ENCODE measurements around the gene GNB1.
"Not testable (repeated sequence)": the region's sequence is repeated elsewhere in the genome, so short reads cannot be mapped to it uniquely, and the experiment has no call there.

GNB1 gene

DNA sequence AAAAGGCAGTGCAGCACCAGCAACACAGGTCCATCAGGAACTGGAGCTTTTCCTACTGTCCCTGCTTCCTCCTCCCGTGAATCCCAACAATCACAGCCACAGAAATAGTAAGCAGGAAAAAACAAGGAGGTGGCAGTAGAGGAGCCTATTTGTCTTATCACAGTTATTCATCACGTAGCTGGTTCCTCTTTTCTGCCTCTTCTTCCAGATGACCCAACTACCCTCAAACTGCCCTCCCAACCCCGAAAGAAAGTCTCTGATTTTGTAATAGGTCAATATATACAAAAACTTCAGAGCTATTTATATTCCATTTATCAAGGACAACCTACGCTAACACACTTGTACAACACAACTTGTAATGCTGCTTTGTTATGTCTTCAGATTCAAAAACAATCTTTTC, 21.4 kb downstream of the GNB1 start:
- no peak for DNase-seq
- intact Hi-C loops (cut with DNase I): no loop called here

DNA sequence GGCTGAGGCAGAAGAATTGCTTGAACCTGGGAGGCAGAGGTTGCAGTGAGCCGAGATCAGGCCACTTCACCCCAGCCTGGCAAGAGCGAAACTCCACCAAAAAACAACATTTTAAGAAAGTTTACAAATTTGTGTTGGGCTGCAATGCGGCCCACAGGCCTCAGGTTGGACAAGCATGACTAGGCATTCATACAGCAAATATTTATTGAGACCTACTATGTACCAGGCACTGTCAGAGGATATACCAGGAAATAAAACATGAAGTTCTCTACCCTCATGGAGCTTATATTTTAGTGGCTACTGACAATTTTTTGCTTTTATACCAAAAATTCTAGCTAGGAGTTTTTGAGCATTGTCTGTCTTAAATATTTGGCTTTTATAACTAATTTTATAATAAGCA, 23.7 kb downstream of the GNB1 start:
- intact Hi-C loops (cut with DNase I): no loop called here
- DNase-seq: no peak

DNA sequence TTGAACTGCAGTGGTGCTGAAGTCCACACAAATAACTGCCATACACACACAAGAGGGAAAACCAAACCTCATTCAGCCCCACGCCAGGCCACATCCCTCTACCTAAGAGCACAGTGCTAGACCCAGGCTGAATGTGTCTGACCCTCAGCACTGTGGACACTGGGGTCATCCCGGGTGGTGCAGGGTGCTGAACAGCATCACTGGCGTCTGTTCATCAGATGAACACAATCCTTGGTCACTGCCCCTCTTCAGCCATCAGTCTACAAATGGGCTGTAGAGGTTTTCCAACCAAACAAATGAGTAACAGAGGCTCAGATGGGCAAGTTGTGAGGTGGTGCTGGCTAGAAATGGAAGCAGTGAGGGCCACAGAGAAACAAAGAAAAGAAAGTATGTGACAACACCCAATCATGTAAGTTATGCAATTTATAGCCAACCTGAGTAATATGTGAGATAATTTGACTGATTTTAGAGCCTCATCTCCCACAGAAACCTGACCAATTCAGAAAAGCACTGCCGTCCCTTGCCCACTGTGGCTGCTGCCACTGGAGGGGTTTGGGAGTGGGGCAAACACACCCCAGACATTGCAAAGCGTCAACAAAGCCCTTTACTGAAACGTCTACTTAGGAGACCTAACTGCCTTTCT, 27.9 kb downstream of the GNB1 start:
- intact Hi-C loops (cut with DNase I): no loop called here
- DNase-seq: peak in 1 of 10 donors; percentile 12

DNA sequence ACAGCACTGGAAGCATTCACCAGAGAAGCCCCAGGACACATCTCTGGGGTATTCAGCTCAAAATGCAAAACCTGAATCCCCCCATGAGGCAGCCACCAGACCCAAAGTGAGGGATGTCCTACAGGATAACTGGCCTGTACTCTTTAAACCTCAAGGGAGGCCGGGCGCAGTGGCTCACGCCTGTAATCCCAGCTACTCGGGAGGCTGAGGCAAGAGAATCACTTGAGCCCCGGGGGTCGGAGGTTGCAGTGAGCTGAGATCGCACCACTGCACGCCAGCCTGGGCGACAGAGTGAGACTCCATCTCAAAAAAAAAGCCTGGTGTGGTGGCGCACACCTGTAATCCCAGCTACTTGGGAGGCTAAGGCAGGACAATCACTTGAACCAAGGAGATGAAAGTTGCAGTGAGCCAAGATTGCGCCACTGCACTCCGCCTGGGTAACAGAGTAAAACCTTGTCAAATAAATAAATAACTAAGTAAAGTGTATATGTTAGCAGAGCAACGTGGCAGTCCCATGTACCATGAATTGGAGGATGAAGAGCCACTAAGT, 29.1 kb downstream of the GNB1 start:
- peak in 1 of 10 donors; percentile 34 for DNase-seq
- intact Hi-C loops (cut with DNase I): not testable (repeated sequence)

DNA sequence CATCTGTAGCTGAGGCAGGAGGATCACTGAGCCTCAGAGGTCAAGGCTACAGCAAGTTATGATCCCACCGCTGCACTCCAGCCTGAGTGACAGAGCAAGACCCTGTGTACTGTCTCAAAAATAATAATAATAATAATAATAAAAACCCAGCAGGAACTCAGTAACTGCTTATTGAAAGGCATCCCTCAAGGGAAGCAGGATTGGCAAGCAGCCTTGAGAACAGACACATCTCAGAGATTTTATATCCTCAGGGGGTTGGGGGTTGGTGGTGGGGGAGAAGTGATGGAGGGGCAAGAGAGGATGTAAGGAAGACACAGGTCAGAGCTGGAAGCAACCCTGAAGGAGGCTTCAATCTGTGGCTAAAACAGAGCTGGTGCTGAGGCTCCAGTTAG, 29.6 kb downstream of the GNB1 start:
- intact Hi-C loops (cut with DNase I): no loop called here
- no peak for DNase-seq

DNA sequence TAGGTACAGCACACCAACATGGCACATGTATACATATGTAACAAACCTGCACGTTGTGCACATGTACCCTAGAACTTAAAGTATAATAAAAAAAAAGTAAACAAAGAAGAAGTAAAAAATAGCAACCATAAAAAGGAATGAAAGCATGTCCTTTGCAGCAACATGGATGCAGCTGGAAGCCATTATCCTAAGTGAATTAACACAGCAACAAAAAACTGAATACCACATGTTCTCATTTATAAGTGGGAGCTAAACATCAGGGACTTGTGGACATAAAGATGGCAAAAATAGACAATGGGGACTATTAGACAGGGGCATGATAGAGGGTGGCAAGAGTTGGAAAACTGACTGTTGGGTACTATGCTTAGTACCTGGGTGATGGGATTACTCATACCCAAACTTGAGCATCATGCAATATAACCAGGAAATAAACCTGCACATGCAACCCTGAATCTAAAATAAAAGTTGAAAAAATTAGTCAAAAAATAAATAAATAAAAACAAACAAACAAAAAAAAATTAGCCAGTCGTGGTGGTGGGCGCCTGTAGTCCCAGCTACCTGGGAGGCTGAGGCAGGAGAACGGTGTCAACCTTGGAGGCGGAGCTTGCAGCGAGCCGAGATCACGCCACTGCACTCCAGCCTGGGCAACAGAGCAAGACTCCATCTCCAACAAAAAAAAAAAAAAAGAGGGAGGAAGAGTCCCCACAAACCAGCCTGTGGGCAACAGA, 30.8 kb downstream of the GNB1 start:
- DNase-seq: peak in 1 of 10 donors; percentile 31
- intact Hi-C loops (cut with DNase I): loop anchor here (5.0 kb wide), 1 partner anchor 32 kb away; the partner anchor contains the start of gene GNB1

DNA sequence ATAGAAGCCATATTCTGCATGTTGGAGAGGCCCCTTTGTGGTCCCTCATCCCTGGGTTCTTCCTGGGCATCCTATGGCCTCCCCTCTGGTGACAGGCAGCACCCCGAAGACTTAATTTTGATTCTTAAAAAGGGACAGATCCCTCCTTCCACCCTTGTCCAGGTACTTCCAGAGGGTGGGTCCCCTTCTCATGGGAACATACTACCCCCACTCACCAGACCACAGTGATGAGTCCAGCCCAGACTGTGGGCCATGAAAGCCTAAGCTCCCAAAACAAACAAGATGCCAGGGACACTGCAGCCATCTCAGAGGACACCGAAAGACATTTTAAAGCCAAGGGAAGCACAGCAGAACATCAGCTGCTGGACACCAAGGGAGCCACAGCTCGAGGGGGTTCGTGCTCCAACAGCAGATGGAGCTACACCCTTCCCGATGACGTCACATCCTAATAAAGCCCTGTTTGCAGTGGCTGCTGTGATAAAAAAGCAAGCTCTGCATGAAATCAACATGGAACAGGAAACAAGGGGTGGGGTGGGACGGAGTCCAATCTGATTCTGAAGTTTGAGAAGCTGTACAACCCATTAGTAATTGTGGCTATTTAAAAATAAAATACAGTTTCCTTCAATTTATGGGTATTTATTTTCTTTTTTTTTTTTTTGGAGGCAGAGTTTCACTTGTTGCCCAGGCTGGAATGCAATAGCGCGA, 32.4 kb downstream of the GNB1 start:
- intact Hi-C loops (cut with DNase I): loop anchor here (5.0 kb wide), 1 partner anchor 34 kb away; the partner anchor contains the start of gene GNB1

DNA sequence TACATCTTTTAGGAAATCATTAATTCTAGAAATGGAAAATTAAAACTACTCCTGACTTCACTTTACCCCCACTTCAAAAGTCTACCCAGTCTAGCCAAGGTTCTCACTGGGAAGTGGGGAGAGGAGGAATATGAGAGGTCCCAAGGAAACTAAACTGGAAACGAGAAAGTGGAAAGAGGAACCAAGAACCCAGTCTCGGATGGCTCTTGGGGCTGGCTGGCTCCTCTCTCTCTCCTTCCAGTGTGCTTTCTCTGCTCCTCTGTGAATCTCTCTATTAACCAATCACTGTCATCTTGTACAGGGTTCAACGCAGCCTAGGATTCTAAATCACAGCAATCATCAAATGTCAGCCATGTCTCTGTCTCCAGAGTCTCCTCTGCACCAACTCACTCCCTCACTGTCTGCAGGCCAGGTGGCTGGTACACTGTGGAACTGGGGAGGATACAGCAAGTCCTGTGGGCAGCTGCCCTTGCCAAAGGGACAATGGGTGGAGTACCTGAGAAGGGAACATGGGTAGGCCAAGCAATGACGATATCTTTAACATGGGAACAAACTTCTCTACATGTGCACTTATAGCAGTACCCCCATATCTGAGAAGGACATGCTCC, 33.7 kb downstream of the GNB1 start:
- DNase-seq: no peak
- intact Hi-C loops (cut with DNase I): loop anchor here (5.0 kb wide), 1 partner anchor 35 kb away; the partner anchor contains the start of gene GNB1

More for the DNA sequence above, 32.4 kb downstream of the GNB1 start:
- peak in 7 of 10 donors; percentile 27 to 83 (median 38) for DNase-seq

DNA sequence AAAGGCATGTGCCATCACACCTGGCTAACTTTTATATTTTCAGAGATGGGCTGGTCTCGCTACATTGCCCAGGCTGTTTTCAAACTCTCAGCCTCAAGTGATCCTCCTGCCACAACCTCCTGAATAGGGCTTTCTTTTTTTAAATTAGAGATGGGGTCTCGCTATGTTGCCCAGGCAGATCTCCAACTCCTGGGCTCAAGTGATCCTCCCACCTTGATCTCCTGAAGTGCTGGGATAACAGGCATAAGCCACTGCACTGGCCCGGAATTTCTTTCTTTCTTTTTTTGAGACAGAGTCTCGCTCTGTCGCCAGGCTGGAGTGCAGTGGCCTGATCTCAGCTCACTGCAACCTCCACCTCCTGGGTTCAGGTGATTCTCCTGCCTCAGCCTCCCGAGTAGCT, 34.7 kb downstream of the GNB1 start:
- intact Hi-C loops (cut with DNase I): loop anchor here (5.0 kb wide), 1 partner anchor 36 kb away; the partner anchor contains the start of gene GNB1
- not testable (repeated sequence) for DNase-seq

DNA sequence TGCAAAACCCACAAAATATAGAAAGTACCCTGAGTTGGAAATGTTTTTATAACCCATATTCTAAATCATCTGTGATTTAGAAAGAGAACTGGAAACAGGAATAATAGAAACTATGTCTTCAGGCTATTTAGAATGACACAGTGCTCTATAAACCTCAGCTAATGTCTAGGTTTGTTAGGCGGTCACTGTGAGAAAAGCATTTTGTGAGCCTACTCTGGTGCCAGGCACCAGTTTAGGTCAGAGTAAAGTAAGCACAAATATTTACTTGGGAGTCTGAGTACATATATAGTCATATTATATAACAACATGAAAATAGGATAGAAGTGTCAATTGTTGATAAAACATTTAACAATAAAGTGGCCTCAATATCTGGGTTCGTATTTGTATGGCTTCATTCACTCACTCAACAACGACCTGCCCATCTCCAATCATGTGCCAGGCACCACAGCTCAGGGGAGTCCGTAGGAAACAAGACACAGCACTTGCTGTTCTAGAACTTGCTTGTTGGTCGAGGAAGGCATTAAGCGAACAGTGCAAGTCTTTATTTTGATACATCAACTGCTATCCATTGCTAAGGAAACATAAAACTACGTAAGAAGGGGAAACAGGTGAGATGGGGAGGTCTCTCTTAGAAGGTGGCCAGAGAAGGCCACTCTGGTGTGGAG, 37.2 kb downstream of the GNB1 start:
- intact Hi-C loops (cut with DNase I): no loop called here
- no peak for DNase-seq

DNA sequence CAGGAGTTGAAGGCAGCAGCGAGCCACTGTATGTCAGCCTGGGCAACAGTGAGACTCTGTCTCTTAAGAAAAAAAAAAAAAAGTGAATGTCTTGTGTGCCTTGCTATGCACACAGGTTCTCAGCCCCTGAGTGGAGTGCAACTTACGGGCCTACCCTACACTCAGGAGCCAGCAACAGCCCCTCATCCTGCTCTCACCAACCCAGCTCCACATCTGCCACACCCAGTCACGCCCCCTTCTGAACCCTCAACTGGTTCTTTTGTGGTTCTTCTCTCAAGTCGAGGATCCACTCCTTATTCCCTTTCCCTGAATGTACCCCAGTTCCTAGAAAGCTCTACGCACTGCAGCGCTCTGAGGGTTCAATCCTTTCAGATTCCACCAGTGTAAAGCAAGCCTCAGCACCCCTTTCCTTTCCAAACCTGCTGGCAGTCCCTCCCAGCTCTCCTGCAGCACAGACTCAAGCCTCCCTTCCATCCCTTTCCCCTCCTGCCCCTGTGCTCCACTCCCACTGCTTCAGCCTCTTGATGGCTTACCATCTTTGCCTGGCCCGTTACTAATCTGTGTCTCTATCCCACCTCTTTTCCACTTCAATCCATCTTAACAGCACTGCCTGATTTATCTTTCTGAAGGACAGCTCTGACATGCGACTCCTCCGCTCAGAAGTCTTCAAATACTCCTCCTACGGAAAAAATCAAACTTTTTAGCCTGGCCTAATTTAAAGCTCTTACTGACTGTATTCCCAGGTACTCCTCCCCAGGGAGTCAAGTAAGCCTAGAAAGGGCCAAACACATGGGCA, 38.1 kb downstream of the GNB1 start:
- DNase-seq: no peak
- intact Hi-C loops (cut with DNase I): no loop called here

DNA sequence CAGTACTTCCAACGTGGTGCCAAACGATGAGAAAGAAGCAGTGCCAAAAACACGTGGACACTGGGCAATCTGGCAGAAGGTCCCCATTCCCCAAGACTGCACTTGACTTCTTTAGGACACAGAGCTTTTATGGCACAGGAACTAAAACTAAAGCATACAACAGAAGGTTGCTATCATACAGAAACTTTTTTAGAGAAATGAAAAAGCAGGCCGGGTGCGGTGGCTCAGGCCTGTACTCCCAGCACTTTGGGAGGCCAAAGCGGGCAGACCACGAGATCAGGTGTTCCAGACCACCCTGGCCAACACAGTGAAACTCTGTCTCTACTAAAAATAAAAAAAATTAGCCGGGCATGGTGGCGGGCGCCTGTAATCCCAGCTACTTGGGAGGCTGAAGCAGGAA, 43.0 kb downstream of the GNB1 start:
- intact Hi-C loops (cut with DNase I): no loop called here
- DNase-seq: no peak

DNA sequence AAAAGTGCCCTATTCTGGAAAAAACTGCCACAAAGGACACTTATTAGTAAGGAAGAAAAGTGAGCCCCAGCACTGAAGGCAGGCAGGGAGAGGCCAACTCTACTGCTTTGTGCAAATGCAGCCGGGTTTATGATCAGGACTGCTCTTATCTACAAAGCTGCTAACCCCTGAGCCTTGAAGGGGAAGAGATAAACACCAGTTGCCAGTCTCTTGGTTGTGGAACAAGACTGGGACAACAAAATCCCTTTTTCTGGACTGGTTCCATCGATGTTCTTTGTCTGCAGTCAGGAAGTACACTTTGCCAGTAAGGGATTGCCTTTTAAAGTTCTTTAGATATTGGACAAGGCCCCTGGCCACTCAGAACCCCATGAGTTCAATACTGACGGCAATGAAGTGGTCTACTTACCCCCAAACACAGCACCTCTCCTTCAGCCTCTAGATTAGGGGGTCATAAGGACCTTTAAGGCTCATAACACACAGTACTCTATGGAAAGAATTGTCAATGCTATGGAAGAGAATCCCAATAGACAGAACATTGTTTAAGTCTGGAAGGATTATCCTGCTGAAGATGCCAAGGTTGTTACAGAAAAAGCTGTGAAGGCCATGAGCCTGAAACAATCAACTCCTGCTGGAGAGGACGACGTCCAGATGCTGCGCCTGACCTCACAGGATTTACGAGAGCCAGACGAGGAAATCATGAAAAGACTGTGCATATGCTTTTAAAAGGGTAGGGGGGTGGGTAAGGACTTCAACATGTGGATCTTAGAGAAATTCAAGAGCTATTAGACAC, 43.6 kb downstream of the GNB1 start:
- no peak for DNase-seq
- intact Hi-C loops (cut with DNase I): no loop called here

DNA sequence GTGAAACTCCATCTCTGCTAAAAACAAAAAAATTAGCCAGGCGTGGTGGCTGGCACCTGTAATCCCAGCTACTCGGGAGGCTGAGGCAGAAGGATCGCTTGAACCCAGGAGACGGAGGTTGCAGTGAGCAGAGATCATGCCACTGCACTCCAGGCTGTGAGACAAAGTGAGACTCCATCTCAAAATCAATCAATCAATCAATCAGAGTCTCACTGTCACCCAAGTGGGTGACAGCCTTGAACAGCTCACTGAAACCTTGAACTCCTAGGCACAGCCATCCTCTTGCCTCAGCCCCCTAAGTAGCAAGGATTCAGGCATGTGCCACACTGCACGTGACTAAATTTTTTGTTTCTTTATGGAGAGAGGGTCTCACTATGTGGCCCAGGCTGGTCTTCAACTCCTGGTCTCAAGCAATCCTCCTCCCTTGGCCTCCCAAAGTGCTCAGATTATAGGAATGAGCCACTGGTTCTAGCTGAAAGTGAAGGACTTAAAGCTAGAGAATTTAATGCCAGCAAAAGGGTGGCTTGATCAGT, 44.4 kb downstream of the GNB1 start:
- DNase-seq: no peak
- intact Hi-C loops (cut with DNase I): no loop called here

DNA sequence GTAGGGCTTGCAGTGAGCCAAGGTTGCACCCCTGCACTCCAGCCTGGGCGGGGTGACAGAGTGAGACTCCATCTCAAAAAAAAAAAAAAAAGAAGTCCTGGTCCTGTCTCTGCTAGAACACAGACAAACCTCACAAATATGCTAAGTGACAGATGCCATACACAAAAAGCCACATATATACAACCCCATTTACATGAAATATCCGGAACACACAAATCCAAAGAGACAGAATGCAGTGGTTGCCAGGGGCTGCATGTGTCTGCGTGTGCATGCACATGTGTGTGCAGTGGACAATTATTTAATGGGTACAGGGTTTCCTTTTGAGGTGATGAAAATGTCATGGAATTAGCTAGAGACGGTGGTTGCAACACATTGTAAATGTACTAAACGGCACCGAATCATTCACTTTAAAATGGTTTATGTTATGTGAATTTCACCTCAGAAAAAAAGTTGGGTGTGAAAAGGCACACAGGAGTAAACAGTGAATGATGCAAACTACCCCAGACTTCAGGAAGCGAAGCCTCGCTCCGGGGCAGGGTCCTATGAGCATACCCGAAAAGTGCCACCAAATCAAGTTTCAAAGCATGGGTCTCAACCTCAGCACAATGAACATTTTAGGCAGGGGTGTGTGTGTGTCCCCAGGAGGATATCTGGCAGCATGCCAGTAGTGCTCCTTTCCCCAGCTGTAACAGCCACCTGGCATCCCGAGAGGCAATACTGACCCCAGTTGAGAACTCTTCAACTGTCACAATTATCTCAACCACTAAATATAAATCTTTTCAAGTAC, 48.3 kb downstream of the GNB1 start:
- intact Hi-C loops (cut with DNase I): no loop called here

DNA sequence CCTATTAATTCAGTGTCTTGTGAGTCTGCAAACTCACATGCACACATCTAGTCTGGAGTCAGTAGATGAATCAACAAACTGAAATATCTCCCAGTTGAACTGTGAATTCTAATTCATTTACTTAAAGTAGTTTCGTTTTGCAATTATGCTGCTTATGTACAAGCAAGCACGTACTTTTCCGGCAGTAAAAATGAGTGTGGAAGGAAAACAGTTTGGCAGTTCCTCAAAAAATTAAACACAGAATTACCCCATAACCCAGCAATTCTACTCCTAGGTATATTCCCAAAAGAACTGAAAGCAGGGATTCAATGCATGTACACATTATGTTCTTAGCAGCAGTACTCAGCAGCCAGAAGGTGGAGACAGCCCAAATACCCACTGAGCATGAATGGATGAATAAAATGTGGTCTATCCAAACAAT, 49.3 kb downstream of the GNB1 start:
- no peak for DNase-seq
- intact Hi-C loops (cut with DNase I): no loop called here

More for the DNA sequence above, 48.3 kb downstream of the GNB1 start:
- no peak for DNase-seq

DNA sequence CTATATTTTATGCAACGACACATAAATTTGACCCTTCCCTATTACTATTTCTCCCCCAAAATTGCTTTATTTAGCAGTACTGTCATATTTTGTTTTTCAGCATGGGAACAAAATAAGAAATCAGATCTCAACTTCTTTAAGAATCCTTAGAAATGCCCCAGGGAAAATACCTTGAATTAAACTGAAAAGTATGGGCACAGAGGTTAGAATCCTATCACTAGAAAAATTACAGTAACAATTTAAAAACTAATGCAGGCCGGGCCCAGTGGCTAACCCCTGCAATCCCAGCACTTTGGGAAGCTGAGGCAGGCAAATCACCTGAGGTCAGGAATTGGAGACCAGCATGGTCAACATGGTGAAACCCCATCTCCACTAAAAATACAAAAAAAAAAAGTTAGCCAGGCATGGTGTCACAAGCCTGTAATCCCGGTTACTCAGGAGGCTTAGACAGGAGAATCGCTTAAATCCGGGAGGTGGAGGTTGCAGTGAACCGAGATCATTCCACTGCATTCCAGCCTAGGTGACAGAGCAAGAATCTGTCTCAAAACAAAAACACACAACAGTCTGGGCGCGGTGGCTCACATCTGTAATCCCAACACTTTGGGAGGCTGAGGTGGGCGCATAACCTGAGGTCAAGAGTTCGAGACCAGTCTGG, 51.4 kb downstream of the GNB1 start:
- DNase-seq: no peak
- intact Hi-C loops (cut with DNase I): no loop called here
